GM19467 (cell line): ENCODE data around the gene MZF1.

ENCODE experiments used
- ATAC-seq: cut with Tn5 transposase; IDR thresholded peaks from one replicate; pipeline ENCODE4 v1.9.1; 2021; ENCODE audit warnings: mild to moderate bottlenecking, moderate library complexity; ENCODE audit not compliant: unreplicated experiment

The MZF1 gene

GRCh38 chr19:58556622-58557220 is 16.4 kb downstream of the MZF1 start:
- no peak for ATAC-seq

DNA sequence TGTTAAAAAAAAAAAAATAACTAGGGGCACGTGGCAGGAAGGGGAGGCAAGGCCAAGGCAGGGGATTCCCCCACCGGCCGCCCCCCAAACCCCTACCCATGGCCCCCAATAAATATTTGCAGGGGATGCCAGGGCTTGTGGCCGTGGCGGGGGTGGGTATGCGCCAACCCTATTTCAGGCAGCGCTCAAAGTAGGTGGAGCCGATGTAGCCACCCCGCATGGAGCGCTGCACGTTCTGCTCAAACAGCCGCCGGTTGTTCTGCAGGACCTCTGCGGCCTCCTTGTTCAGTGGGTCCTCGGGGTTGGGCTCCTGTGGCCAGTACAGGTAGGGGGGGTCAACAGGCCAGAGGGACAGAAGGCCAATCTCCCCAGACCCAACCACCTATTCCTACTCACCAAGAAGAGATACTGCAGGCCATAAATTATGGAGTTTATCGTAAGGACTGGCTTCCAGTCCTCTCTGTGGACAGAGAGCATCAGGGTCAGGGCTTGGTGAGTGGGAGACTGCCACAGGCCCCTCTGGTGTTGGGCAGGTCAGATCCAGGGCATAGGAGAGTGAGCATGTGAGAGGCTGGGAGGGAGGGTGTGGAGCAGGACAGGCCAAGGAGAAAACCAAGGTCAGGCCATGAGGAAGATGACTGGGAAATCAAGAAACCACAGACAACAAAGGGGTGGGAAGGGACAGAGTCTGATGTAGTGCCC is 17.1 kb downstream of the MZF1 start:
- no peak for ATAC-seq

DNA sequence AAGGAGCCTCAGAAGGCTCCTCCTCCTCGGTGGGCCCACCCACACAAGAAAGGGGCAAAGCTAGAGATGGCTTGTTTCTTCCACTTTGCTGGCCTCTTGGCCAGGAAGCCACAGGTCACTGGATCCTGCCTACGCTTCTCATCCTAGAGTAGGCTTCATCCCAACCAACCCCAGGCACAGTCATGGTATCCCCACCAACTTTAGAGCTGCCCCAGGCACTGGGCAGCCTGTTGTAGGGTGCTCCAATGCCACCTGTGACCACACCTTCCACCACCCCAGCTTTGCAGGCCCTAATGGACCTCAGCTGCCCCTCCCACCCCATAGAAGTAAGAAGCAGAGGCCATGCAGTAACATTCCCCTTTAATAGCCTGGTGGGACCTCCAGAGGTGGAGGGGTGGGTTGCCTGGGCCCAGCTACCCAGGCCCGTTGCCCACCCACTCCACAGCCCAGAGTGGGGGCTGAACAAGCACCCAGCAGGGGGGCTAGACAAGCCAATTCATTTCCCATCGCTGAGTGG is 17.7 kb downstream of the MZF1 start:
- no peak for ATAC-seq

GRCh38 chr19:58554494-58555368 is 18.4 kb downstream of the MZF1 start, which contains the start of gene CHMP2A:
Gene CHMP2A, minus strand, starts transcription at chr19:58555105. Its CDS starts 893 bp downstream, at chr19:58554212.
- ATAC-seq = peak; percentile 32

GRCh38 chr19:58553799-58554493 is 19.2 kb downstream of the MZF1 start:
- no peak for ATAC-seq

- ATAC-seq = no peak
Observed at GRCh38 chr19:58552655-58553054, 20.5 kb downstream of the MZF1 start.

DNA sequence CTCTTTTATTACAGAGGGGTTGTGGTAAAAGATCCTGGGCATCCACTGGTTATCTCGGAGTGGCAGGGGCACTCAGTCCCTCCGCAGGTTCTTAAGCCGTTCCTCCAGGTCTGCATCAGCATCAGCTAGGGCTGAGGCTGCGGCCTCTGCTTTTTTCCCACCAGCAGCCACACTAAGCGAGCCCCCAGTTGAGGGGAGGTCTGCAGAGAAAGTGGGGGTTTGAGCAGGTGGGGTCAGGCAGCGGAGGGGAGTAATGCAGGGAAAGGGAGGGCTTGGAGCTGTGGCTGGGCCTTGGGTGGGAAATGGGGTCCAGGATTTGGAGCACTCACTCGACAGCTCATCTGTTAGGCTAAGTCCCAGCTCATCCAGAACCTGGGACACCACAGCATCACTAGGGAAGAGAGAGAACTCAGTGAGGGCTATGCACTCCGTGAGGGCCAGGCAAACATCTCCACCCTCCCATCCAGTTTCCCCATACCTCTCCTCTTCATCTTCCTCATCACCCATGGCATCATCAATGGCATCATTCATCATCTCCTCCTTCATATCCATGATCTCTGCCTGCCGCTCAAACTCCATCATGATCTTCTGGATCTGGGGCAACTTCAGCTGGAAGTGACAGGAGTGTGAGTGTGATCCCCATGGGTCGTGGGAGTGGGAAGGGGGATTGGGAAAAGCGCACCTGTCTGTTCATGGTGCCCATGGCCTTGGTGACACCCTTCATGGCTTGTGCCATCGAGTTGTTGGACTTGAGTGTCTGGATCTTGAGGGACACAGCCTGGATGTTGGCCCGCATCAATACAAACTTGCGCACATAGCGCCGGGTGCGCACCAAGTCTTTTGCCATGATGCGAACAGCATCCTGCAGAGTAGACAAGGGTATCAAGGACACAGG is 21.3 kb downstream of the MZF1 start:
- ATAC-seq = no peak

DNA sequence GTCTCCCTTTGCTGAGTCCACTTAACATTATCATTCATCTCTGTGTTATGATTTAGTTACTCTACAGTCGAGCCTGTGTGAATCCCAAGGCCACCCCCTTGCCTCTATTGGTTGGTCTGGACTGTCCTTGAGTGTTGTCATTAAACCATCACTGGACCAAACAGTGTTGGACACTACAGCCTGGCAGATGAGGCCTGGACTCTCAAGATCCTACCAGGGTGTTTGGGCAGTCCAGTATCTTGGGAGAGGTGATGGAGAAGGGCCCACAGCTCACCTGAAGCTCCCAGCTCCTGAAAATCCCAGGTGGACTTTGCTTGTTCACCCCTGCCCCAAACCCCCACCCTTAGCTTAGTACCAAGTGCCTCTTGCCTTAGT is 22.0 kb downstream of the MZF1 start:
- no peak for ATAC-seq

GRCh38 chr19:58550362-58551122 is 22.6 kb downstream of the MZF1 start:
- no peak for ATAC-seq

GRCh38 chr19:58549664-58550361 is 23.3 kb downstream of the MZF1 start:
- ATAC-seq = no peak

DNA sequence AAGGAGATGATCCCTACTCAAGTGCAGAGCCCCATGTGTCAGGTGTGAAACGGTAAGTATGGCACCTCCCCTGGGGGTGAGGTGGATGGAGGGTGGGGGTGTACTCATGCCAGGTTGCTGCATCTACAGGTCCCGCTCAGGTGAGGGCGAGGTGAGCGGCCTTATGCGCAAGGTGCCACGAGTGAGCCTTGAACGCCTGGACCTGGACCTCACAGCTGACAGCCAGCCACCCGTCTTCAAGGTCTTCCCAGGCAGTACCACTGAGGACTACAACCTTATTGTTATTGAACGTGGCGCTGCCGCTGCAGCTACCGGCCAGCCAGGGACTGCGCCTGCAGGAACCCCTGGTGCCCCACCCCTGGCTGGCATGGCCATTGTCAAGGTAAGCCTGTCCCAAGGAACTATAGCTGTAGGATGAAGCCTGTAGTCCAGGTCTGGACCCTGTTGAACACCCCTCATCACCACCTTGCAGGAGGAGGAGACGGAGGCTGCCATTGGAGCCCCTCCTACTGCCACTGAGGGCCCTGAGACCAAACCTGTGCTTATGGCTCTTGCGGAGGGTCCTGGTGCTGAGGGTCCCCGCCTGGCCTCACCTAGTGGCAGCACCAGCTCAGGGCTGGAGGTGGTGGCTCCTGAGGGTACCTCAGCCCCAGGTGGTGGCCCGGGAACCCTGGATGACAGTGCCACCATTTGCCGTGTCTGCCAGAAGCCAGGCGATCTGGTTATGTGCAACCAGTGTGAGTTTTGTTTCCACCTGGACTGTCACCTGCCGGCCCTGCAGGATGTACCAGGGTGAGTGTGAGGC is 24.1 kb downstream of the MZF1 start:
- no peak for ATAC-seq

DNA sequence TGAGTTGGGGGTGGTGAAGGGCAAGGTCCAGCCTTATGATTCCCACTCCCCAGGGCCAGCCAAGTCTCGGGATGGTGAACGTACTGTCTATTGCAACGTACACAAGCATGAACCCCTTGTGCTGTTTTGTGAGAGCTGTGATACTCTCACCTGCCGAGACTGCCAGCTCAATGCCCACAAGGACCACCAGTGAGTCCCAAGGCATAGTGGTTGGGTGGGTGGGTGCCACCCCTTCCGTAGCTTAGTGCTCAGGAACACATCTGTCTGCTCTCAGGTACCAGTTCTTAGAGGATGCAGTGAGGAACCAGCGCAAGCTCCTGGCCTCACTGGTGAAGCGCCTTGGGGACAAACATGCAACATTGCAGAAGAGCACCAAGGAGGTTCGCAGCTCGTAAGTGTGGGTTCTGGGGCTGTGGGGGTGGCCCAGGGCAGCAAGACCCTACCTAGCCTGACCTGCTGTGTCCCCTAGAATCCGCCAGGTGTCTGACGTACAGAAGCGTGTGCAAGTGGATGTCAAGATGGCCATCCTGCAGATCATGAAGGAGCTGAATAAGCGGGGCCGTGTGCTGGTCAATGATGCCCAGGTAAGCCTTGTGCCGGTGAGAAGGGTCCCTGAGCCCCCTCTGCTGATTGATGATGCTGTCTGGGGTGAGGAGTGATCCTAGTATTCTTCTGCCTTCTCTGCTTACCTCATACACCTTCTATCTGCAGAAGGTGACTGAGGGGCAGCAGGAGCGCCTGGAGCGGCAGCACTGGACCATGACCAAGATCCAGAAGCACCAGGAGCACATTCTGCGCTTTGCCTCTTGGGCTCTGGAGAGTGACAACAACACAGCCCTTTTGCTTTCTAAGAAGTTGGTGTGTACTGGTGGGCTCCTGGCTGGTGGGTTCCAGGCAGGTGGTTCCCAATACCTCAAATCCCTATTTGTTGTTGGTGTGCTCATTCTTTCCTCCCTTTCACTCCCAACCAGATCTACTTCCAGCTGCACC is 25.5 kb downstream of the MZF1 start:
- ATAC-seq = no peak

- ATAC-seq = no peak
Observed at GRCh38 chr19:58546019-58546530, 27.1 kb downstream of the MZF1 start.

GRCh38 chr19:58545286-58546018 is 27.7 kb downstream of the MZF1 start:
- no peak for ATAC-seq

- ATAC-seq = peak; percentile 35
Observed at GRCh38 chr19:58544591-58545285, 28.4 kb downstream of the MZF1 start.
